Karpas-422 (cell line): ENCODE data around the gene AXIN1. TPM values are rescaled to one million over a fixed set of nuclear protein-coding genes. Genes with fewer than 3 reads are reported as not detected.

Experiments
- DNase-seq: peaks from one replicate; pipeline ENCODE4 v3.0.0-alpha.2; 2015
- H2AFZ ChIP-seq: fragments of 200-600 bp; sonication (generic); 2 replicates; pipeline ENCODE4 v1.6.1; 2014; ENCODE audit warnings: antibody characterized with exemption, low read length, mixed read lengths
- H3K27ac ChIP-seq: fragments of 200-600 bp; sonication (generic); 2 replicates; pipeline ENCODE4 v1.5.1; 2014; ENCODE audit warnings: mild to moderate bottlenecking, low read length, moderate library complexity
- H3K27me3 ChIP-seq: fragments of 200-600 bp; sonication (generic); 2 replicates; pipeline ENCODE4 v1.6.1; 2014; ENCODE audit warnings: low read length, mixed read lengths
- H3K36me3 ChIP-seq: fragments of 200-600 bp; sonication (generic); 2 replicates; pipeline ENCODE4 v1.6.1; 2014; ENCODE audit warnings: low read length, mixed read lengths; ENCODE audit not compliant: insufficient read depth
- H3K4me1 ChIP-seq: fragments of 200-600 bp; sonication (generic); 2 replicates; pipeline ENCODE4 v1.6.1; 2014; ENCODE audit warnings: mild to moderate bottlenecking, low read length, mixed read lengths
- H3K4me2 ChIP-seq: fragments of 200-600 bp; sonication (generic); 2 replicates; pipeline ENCODE4 v1.6.1; 2014; ENCODE audit warnings: low read length, low read depth, mild to moderate bottlenecking; ENCODE audit not compliant: poor library complexity, severe bottlenecking
- H3K4me3 ChIP-seq: fragments of 200-600 bp; sonication (generic); 2 replicates; pipeline ENCODE4 v1.5.1; 2014; ENCODE audit warnings: mild to moderate bottlenecking, antibody characterized with exemption, low read length, mixed read lengths
- H3K79me2 ChIP-seq: fragments of 200-600 bp; sonication (generic); 2 replicates; pipeline ENCODE4 v1.6.1; 2014; ENCODE audit warnings: mild to moderate bottlenecking, low read length, mixed read lengths
- H3K9ac ChIP-seq: fragments of 200-600 bp; sonication (generic); 2 replicates; pipeline ENCODE4 v1.6.0; 2014; ENCODE audit warnings: low read length
- H3K9me2 ChIP-seq: fragments of 200-600 bp; sonication (generic), shearing (Covaris generic); replicated peaks from 2 replicates; pipeline ENCODE4 v1.6.0; 2014; ENCODE audit warnings: mild to moderate bottlenecking, low read length, moderate library complexity; ENCODE audit not compliant: insufficient read depth
- H3K9me3 ChIP-seq: fragments of 300-700, 200-600 bp; sonication (generic); 2 replicates; pipeline ENCODE4 v1.6.1; 2014; ENCODE audit warnings: low read length, mixed read lengths
- H4K20me1 ChIP-seq: fragments of 200-600 bp; sonication (generic); 2 replicates; pipeline ENCODE4 v1.6.1; 2014; ENCODE audit warnings: mild to moderate bottlenecking, antibody characterized with exemption, low read length, low read depth; ENCODE audit not compliant: insufficient read depth
- total RNA-seq: library from RNA; depleted of rRNA; stranded (reverse); fragments of >200 nt; shearing (Covaris generic); gene quantifications from 2 replicates; pipeline ENCODE4 v1.2.3, GENCODE V29; 2014; ENCODE audit warnings: low replicate concordance; rRNA removed

The AXIN1 gene, protein sequence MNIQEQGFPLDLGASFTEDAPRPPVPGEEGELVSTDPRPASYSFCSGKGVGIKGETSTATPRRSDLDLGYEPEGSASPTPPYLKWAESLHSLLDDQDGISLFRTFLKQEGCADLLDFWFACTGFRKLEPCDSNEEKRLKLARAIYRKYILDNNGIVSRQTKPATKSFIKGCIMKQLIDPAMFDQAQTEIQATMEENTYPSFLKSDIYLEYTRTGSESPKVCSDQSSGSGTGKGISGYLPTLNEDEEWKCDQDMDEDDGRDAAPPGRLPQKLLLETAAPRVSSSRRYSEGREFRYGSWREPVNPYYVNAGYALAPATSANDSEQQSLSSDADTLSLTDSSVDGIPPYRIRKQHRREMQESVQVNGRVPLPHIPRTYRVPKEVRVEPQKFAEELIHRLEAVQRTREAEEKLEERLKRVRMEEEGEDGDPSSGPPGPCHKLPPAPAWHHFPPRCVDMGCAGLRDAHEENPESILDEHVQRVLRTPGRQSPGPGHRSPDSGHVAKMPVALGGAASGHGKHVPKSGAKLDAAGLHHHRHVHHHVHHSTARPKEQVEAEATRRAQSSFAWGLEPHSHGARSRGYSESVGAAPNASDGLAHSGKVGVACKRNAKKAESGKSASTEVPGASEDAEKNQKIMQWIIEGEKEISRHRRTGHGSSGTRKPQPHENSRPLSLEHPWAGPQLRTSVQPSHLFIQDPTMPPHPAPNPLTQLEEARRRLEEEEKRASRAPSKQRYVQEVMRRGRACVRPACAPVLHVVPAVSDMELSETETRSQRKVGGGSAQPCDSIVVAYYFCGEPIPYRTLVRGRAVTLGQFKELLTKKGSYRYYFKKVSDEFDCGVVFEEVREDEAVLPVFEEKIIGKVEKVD
- total RNA-seq: 14.6 and 46.4 TPM in 2 replicates

- Histone ChIP-seq H3K79me2 (peaks cover 40% of the 10 kb centered on the region), H3K4me2 (peak within 1 kb of the TSS; percentile 76), H4K20me1 (0 out of 2 replicates have a peak, but pooled peaks cover 3% of the 10 kb centered on the region), H2AFZ (peak within 1 kb of the TSS; percentile 73), H3K4me3 (peak within 1 kb of the TSS; percentile 93), H3K9ac (peak within 1 kb of the TSS; percentile 88), H3K4me1 (peaks cover 33% of the 10 kb centered on the region), H3K9me3 (no peaks in the 10 kb centered on the region), H3K27me3 (no peaks in the 10 kb centered on the region), H3K36me3 (peaks cover 7% of the 10 kb centered on the region; the same call in 1 of the 2 replicates), H3K27ac (peak within 1 kb of the TSS; percentile 22; the same call in 1 of the 2 replicates), H3K9me2 (no peaks in the 10 kb centered on the region)
- peak; percentile 100 for DNase-seq
Observed at GRCh38 chr16:352547-353403, at the start of gene AXIN1. Gene AXIN1, minus strand, starts transcription at chr16:352723. Its CDS starts 5,698 bp downstream, at chr16:347025.

- H4K20me1 ChIP-seq: 0 out of 2 replicates have a peak, but pooled peaks cover 7% of the 10 kb centered on the region
- peaks cover 39% of the 10 kb centered on the region for H3K4me1 ChIP-seq
- peak within 1 kb of the TSS; percentile 67 for H3K27ac ChIP-seq
- no peaks in the 10 kb centered on the region for H3K27me3 ChIP-seq
- peak within 1 kb of the TSS; percentile 92 for H2AFZ ChIP-seq
- H3K79me2 ChIP-seq: no peaks in the 10 kb centered on the region
- no peaks in the 10 kb centered on the region for H3K9me2 ChIP-seq
- peak within 1 kb of the TSS; percentile 71 for H3K4me3 ChIP-seq
- H3K9ac ChIP-seq: peak within 1 kb of the TSS; percentile 85
- H3K9me3 ChIP-seq: no peaks in the 10 kb centered on the region
- peak within 1 kb of the TSS; percentile 73 for H3K4me2 ChIP-seq
- no peaks in the 10 kb centered on the region for H3K36me3 ChIP-seq
- DNase-seq: peak; percentile 96
Observed at GRCh38 chr16:401468-402348, 49.2 kb upstream of the AXIN1 start, which contains the start of gene DECR2. Gene DECR2, plus strand, starts transcription at chr16:401885. Its CDS starts 79 bp downstream, at chr16:401964.

GRCh38 chr16:400061-400591, 47.6 kb upstream of the AXIN1 start:
- H3K4me1 ChIP-seq: peaks cover 43% of the 10 kb centered on the region
- peak overlapping the region; percentile 73 for H3K4me2 ChIP-seq
- peak overlapping the region; percentile 85 for H3K9ac ChIP-seq
- H3K9me2 ChIP-seq: no peaks in the 10 kb centered on the region
- no peaks in the 10 kb centered on the region for H3K27me3 ChIP-seq
- H3K79me2 ChIP-seq: no peaks in the 10 kb centered on the region
- H3K27ac ChIP-seq: peak overlapping the region; percentile 67
- H3K36me3 ChIP-seq: no peaks in the 10 kb centered on the region
- no peak overlapping the region for H2AFZ ChIP-seq
- peak overlapping the region; percentile 71 for H3K4me3 ChIP-seq
- no peak for DNase-seq
- H4K20me1 ChIP-seq: 0 out of 2 replicates have a peak, but pooled peaks cover 7% of the 10 kb centered on the region
- no peaks in the 10 kb centered on the region for H3K9me3 ChIP-seq

DNA sequence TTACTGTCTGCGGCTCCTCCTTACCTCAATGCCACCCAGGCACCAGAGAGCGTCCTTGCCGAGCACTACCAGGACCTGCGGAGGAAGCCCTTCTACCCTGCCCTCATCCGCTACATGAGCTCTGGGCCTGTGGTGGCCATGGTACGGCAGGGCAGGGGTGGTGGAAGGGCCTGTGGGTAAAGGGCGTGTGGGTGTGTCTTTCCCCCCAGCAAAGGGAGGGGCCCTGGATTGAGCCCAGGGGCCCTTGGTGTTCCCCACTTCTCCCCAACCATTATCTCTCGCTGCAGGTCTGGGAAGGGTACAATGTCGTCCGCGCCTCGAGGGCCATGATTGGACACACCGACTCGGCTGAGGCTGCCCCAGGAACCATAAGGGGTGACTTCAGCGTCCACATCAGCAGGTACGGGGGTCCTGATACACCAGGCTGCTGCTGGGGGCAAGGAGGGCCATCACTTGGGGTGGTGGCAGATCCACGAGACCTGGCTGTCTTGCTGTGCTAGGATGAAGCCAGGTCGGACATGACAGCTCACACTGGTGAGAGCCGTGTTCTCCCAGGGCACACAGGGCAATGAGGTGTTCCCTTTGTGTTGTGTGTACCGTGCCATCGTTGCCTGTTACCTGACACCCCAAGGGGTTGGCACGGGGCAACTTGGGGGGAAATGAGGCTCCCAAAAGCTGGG, 47.0 kb upstream of the AXIN1 start:
- no peaks in the 10 kb centered on the region for H3K27me3 ChIP-seq
- no peaks in the 10 kb centered on the region for H3K79me2 ChIP-seq
- no peaks in the 10 kb centered on the region for H3K36me3 ChIP-seq
- H2AFZ ChIP-seq: no peak overlapping the region
- peak overlapping the region; percentile 73 for H3K4me2 ChIP-seq
- H3K9me3 ChIP-seq: no peaks in the 10 kb centered on the region
- H4K20me1 ChIP-seq: 0 out of 2 replicates have a peak, but pooled peaks cover 7% of the 10 kb centered on the region
- H3K9me2 ChIP-seq: no peaks in the 10 kb centered on the region
- peak overlapping the region; percentile 67 for H3K27ac ChIP-seq
- peak overlapping the region; percentile 85 for H3K9ac ChIP-seq
- H3K4me1 ChIP-seq: peaks cover 43% of the 10 kb centered on the region
- peak overlapping the region; percentile 71; the same call in 1 of the 2 replicates for H3K4me3 ChIP-seq
- DNase-seq: peak; percentile 39

- Histone ChIP-seq H4K20me1 (0 out of 2 replicates have a peak, but pooled peaks cover 7% of the 10 kb centered on the region), H3K9me2 (no peaks in the 10 kb centered on the region), H3K27me3 (no peaks in the 10 kb centered on the region), H3K4me2 (peak overlapping the region; percentile 41), H3K36me3 (no peaks in the 10 kb centered on the region), H3K9ac (peak overlapping the region; percentile 85), H2AFZ (no peak overlapping the region), H3K79me2 (no peaks in the 10 kb centered on the region), H3K27ac (no peak overlapping the region), H3K9me3 (no peaks in the 10 kb centered on the region), H3K4me1 (peaks cover 43% of the 10 kb centered on the region), H3K4me3 (no peak overlapping the region; the same call in 1 of the 2 replicates)
- peak; percentile 44 for DNase-seq
Observed at GRCh38 chr16:398561-399339, 46.2 kb upstream of the AXIN1 start.

DNA sequence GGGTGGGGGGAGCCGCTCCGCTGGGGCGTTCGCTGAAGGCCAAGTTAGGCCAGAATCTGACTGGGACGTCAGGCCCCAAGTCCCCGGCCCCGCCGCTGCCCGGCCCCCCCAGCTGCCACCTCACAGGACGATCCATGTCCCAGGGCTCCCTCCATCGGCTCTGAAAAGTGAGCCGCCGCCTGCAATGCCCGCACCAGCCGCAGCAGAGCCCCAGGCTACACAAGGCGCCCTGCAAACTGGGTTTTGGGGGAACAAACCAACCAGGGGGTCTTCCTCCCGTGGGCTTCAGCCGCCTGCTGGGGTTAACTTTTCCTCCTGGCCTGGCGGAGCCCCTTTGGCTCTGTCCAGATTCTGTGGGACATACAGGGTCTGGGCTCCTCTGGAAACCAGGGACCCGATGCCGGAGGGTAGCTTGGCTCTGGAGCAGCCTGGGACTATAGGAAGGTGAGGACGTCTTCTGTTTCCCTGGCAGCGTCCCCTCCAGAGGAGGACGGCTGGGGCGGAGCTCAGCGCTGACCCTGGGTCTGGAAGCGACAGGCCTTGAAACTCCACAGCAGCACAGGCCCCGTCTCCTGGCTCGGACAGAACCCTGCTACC, 45.3 kb upstream of the AXIN1 start:
- Histone ChIP-seq H3K9me3 (no peaks in the 10 kb centered on the region), H3K27ac (peak overlapping the region; percentile 61), H3K4me2 (peak overlapping the region; percentile 41), H4K20me1 (0 out of 2 replicates have a peak, but pooled peaks cover 7% of the 10 kb centered on the region), H3K27me3 (no peaks in the 10 kb centered on the region), H3K36me3 (no peaks in the 10 kb centered on the region), H3K9ac (peak overlapping the region; percentile 59), H3K9me2 (no peaks in the 10 kb centered on the region), H3K4me1 (peaks cover 43% of the 10 kb centered on the region), H2AFZ (no peak overlapping the region), H3K79me2 (no peaks in the 10 kb centered on the region), H3K4me3 (peak overlapping the region; percentile 41; the same call in 1 of the 2 replicates)
- peak; percentile 84 for DNase-seq
